K562 (cell line): ENCODE results near the gene RNF223. TPM values are rescaled to one million over a fixed set of nuclear protein-coding genes. Genes with fewer than 3 reads are reported as not detected.
A peak's percentile ranks its signal among the peaks of the same experiment; 100 is the strongest.

Experiments
- ATAC-seq: fragments of 200-7000 bp; cut with Tn5 transposase; 3 replicates; pipeline ENCODE4 v1.9.1; 2020; ENCODE audit warnings: moderate library complexity
- BruUV-seq: library from RNA; stranded (reverse); fragments of 400-500 nt; replicated peaks from 2 replicates; lab custom pipeline; 2021; lab: Mats Ljungman, UMichigan
- CTCF ChIA-PET: fragments of 300-600 bp; formaldehyde crosslinking; extraction: SDS; loops from one replicate; lab custom pipeline; 2021; ENCODE audit warnings: low intra/inter-chr PET ratio; lab: Yijun Ruan, JAX
- POLR2A ChIA-PET: fragments of 300-600, 350-650 bp; sonication (Branson Sonifier 250); formaldehyde crosslinking; extraction: SDS; loops from one replicate; lab custom pipeline; 2021; ENCODE audit warnings: antibody characterized with exemption, inconsistent platforms; lab: Yijun Ruan, JAX
- DNase-seq, 4 experiments: peaks; one replicate each; pipeline versions ENCODE4 v3.0.0 to v3.0.0-alpha.2; 2011 to 2018; ENCODE audit warnings: low spot score in 3 of 4, mixed read lengths in 3 of 4; ENCODE audit errors: extremely low read depth in 1 of 4
- FAIRE-seq: peaks from 2 replicates; lab custom pipeline; 2011; peaks lifted over from hg19 to GRCh38; lab: Jason Lieb, UNC
- H2AFZ ChIP-seq: 2 replicates; pipeline ENCODE4 v1.6.0; 2011; ENCODE audit warnings: low read depth, low read length, control low read depth, inconsistent platforms
- H3K27ac ChIP-seq: fragments of 200-600 bp; 3 replicates; pipeline ENCODE4 v1.8.0; 2011; ENCODE audit warnings: low read depth, mild to moderate bottlenecking, control low read depth, inconsistent platforms, low read length, moderate library complexity, mixed read lengths; ENCODE audit errors: extremely low read depth
- H3K27me3 ChIP-seq, 2 experiments: fragments of 300-600 bp in 1 of 2; 2 replicates in 1 of 2; 3 replicates in 1 of 2; pipeline versions ENCODE4 v1.6.0 to v1.8.0; 2011; ENCODE audit warnings: inconsistent platforms in 2 of 2, low read length in 2 of 2, mild to moderate bottlenecking in 1 of 2, mixed read lengths in 1 of 2, moderate library complexity in 1 of 2; ENCODE audit not compliant: control insufficient read depth in 2 of 2, insufficient read depth in 2 of 2
- H3K36me3 ChIP-seq: fragments of 300-600 bp; 3 replicates; pipeline ENCODE4 v1.8.0; 2011; ENCODE audit warnings: mild to moderate bottlenecking, low read length, inconsistent platforms; ENCODE audit not compliant: control insufficient read depth, insufficient read depth
- H3K4me1 ChIP-seq, 2 experiments: fragments of 200-600 bp in 1 of 2; replicated peaks in 1 of 2; 2 replicates in 1 of 2; 3 replicates in 1 of 2; pipeline versions ENCODE4 v1.5.1 to v1.8.0; 2011; ENCODE audit warnings: inconsistent platforms in 2 of 2, low read length in 2 of 2, mild to moderate bottlenecking in 1 of 2, mixed read lengths in 1 of 2, moderate library complexity in 1 of 2; ENCODE audit not compliant: control insufficient read depth in 2 of 2, insufficient read depth in 2 of 2
- H3K4me2 ChIP-seq: 2 replicates; pipeline ENCODE4 v1.6.1; 2011; ENCODE audit warnings: low read length, control low read depth, inconsistent platforms, mixed read lengths; ENCODE audit not compliant: insufficient read depth
- H3K4me3 ChIP-seq: fragments of 200-600 bp; sonication (generic), shearing (Covaris generic); 2 replicates; pipeline ENCODE4 v1.5.1; 2016; ENCODE audit warnings: control low read depth, inconsistent platforms
- H3K79me2 ChIP-seq: fragments of 200-600 bp; 3 replicates; pipeline ENCODE4 v1.8.0; 2011; ENCODE audit warnings: low read length, inconsistent platforms; ENCODE audit not compliant: control insufficient read depth, insufficient read depth
- H3K9ac ChIP-seq, 2 experiments: 2 replicates each; pipeline versions ENCODE4 v1.6.0 to v1.6.1; 2011; ENCODE audit warnings: low read depth in 2 of 2, low read length in 2 of 2, control low read depth in 1 of 2, inconsistent platforms in 1 of 2, mild to moderate bottlenecking in 1 of 2, mixed read lengths in 1 of 2; ENCODE audit not compliant: insufficient read depth in 1 of 2
- H3K9me1 ChIP-seq: one replicate; pipeline ENCODE4 v1.6.0; 2011; ENCODE audit warnings: inconsistent platforms, mild to moderate bottlenecking, low read length, moderate library complexity; ENCODE audit not compliant: control insufficient read depth, insufficient read depth
- H3K9me3 ChIP-seq: replicated peaks from 2 replicates; pipeline ENCODE4 v1.5.1; 2011; ENCODE audit warnings: low read depth, low read length, inconsistent platforms; ENCODE audit not compliant: control insufficient read depth, insufficient read depth
- H4K20me1 ChIP-seq: replicated peaks from 2 replicates; pipeline ENCODE4 v1.6.1; 2011; ENCODE audit warnings: low read length, inconsistent platforms, mixed read lengths; ENCODE audit not compliant: control insufficient read depth, insufficient read depth
- C11orf30 ChIP-seq: fragments of 450-650 bp; IDR thresholded peaks from 2 replicates; pipeline ENCODE4 v1.6.1; 2016; ENCODE audit warnings: low read depth, mild to moderate bottlenecking
- CBX3 ChIP-seq, 2 experiments: IDR thresholded peaks; 1 replicate in 1 of 2; 2 replicates in 1 of 2; pipeline ENCODE4 v1.6.1; 2012; ENCODE audit warnings: inconsistent platforms in 2 of 2, low read length in 2 of 2, borderline replicate concordance in 1 of 2, control low read depth in 1 of 2
- DMBX1 ChIP-seq: fragments of 250-450 bp; sonication (Bioruptor Pico); IDR thresholded peaks from 2 replicates; pipeline ENCODE4 v1.8.0; 2022; ENCODE audit warnings: inconsistent platforms, mild to moderate bottlenecking, moderate library complexity, borderline replicate concordance
- ESRRA ChIP-seq: fragments of 450-650 bp; IDR thresholded peaks from 2 replicates; pipeline ENCODE4 v1.6.1; 2014; ENCODE audit warnings: low read depth, mild to moderate bottlenecking, moderate library complexity, borderline replicate concordance
- FIP1L1 ChIP-seq: fragments of 200-400 bp; formaldehyde crosslinking; IDR thresholded peaks from 2 replicates; pipeline ENCODE4 v1.6.1; 2018; ENCODE audit warnings: mild to moderate bottlenecking, low read depth, low read length; ENCODE audit not compliant: poor library complexity, severe bottlenecking
- TSHZ1 ChIP-seq: fragments of 250-450 bp; sonication (Bioruptor Pico); IDR thresholded peaks from 2 replicates; pipeline ENCODE4 v1.4.0; 2020; ENCODE audit warnings: mild to moderate bottlenecking, moderate library complexity
- USF1 ChIP-seq: sonication (generic); formaldehyde crosslinking; IDR thresholded peaks from 2 replicates; pipeline ENCODE4 v1.9.0; 2022; ENCODE audit warnings: mild to moderate bottlenecking, missing genetic modification reagents
- ZC3H11A ChIP-seq: IDR thresholded peaks from 2 replicates; pipeline ENCODE4 v1.6.1; 2012; ENCODE audit warnings: low read depth, low read length, improper control_type of control experiment
- ZNF165 ChIP-seq: fragments of 250-450 bp; sonication (Bioruptor Pico); IDR thresholded peaks from 2 replicates; pipeline ENCODE4 v1.4.0; 2020; ENCODE audit warnings: borderline replicate concordance
- ZNF609 ChIP-seq: sonication (generic); formaldehyde crosslinking; IDR thresholded peaks from 2 replicates; pipeline ENCODE4 v1.8.1; 2023; ENCODE audit warnings: missing genetic modification reagents, mild to moderate bottlenecking, borderline replicate concordance
- ZSCAN32 ChIP-seq: fragments of 450-650 bp; formaldehyde crosslinking; IDR thresholded peaks from 2 replicates; pipeline ENCODE4 v1.4.0; 2020; ENCODE audit warnings: mild to moderate bottlenecking, moderate library complexity
- WGBS: fragments of 100-300 bp; shearing (Covaris generic); methylation state at CpG from one replicate; pipeline ENCODE4 v1.1.6; 2016; ENCODE audit warnings: low coverage, mixed read lengths; ENCODE audit not compliant: insufficient coverage; ENCODE audit errors: missing lambda C conversion rate; 5-methylcytosine and 5-hydroxymethylcytosine counted together
- in situ Hi-C: fragments of 300-500 bp; cut with MboI; formaldehyde crosslinking; loops from 4 replicates; pipeline ENCODE4 v1.15.0; 2018; ENCODE audit warnings: inconsistent platforms, mixed read lengths
- intact Hi-C: fragments of 100-400 bp; cut with micrococcal nuclease; formaldehyde crosslinking; loops from 2 replicates; pipeline ENCODE4 v1.14.2; 2022
- polyA plus RNA-seq, 8 experiments: library from polyadenylated mRNA; depleted of rRNA in 4 of 8; stranded (reverse) in 5 of 8; unstranded in 3 of 8; fragments of >200 nt; fragmentation: Nextera tagmentation in 2 of 8; fragmentation: Illumina TruSeq in 1 of 8; extraction: Ambion mirVana in 2 of 8; extraction: Trizol in 1 of 8; gene quantifications; 2 replicates each; pipeline versions ENCODE4 v1.2.1 to v1.2.3, GENCODE V29; 2011 to 2014; ENCODE audit warnings: inconsistent platforms in 1 of 8, missing spikeins in 1 of 8
- total RNA-seq, 7 experiments: library from RNA; depleted of rRNA in 6 of 7; stranded (reverse); fragments of >200 nt in 6 of 7; fragmentation: Illumina TruSeq in 2 of 7; extraction: Trizol in 2 of 7; gene quantifications; 2 replicates each; pipeline versions ENCODE4 v1.2.1 to v1.2.3, GENCODE V29; 2011 to 2021; ENCODE audit warnings: low replicate concordance in 1 of 7

RNF223 gene
- total and polyA plus RNA-seq, 9 of the 15 experiments (the other 6 are each of a cell fraction or from before 2014, with no cell fraction given), result 0.04 to 0.32 TPM; not detected in 7

GRCh38 chr1:1091344-1092148 is 17.4 kb upstream of the RNF223 start:
- Histone ChIP-seq H3K9me3 (peaks cover 2% of the 10 kb centered on the region; the same call in 1 of the 2 replicates), H3K9ac (no peak overlapping the region), H3K27me3 (no peaks in the 10 kb centered on the region), H3K79me2 (no peaks in the 10 kb centered on the region), H3K36me3 (peaks cover 4% of the 10 kb centered on the region; the same call in 1 of the 3 replicates), H3K9me1 (peaks cover 5% of the 10 kb centered on the region), H3K27ac (no peak overlapping the region; the same call in 2 of the 3 replicates), H2AFZ (no peak overlapping the region), H3K4me2 (no peak overlapping the region), H3K4me1 (peaks cover 0 to 56% of the 10 kb centered on the region in 2 experiments; a peak in 3 of 5 replicates), H4K20me1 (no peaks in the 10 kb centered on the region), H3K4me3 (no peak overlapping the region)
- CTCF ChIA-PET, result no interaction called here
- ATAC-seq (peak; percentile 92), DNase-seq (peak; percentile 56 to 95 (median 92)), FAIRE-seq (no peak)
- in situ Hi-C loops (no loop called here), intact Hi-C loops (no loop called here)
- 82% methylated on average over 22 of the region's 28 CpGs for WGBS
- POLR2A ChIA-PET, result interaction anchor here (1.2 kb wide), 1 partner anchor 10 kb away, joined by 4 read pairs; no protein-coding TSS in a partner anchor
- BruUV-seq, result no TSS peak
- TF ChIP-seq ZNF165 (no peak), USF1 (CRISPR knock-in tag) (0 out of 2 replicates have a peak, but pooled peaks have one; percentile 32), ESRRA (no peak), ZNF609 (CRISPR knock-in tag) (no peak), ZSCAN32 (CRISPR knock-in tag) (no peak), DMBX1 (no peak), FIP1L1 (no peak), C11orf30 (no peak), CBX3 (IDR thresholded peaks at IDR 0.05; ENCODE audit: borderline replicate concordance in 1 of 2, low read length in 2 of 2) (peak in 1 of 2 experiments; percentile 34; a peak in 1 of 3 replicates), TSHZ1 (CRISPR knock-in tag) (no peak), ZC3H11A (no peak)
